Fibroblast of skin of scalp (primary cell): ENCODE data around the gene GHITM.

Experiments used
- DNase-seq: peaks from one replicate; pipeline ENCODE4 v3.0.0-alpha.2; 2013

The GHITM gene

GRCh38 chr10:84201682-84202081, 62.4 kb downstream of the GHITM start:
- no peak for DNase-seq

- DNase-seq: no peak
Observed at GRCh38 chr10:84202349-84202748, 63.0 kb downstream of the GHITM start.
